H1 (cell line): ENCODE measurements around the gene CHRM4.

Experiments
- ATF3 ChIP-seq: IDR thresholded peaks from 2 replicates; pipeline ENCODE4 v1.6.1; 2011; ENCODE audit warnings: low read depth, mild to moderate bottlenecking, low read length; ENCODE audit not compliant: insufficient read depth
- BRCA1 ChIP-seq: IDR thresholded peaks from 2 replicates; pipeline ENCODE4 v1.6.1; 2012; ENCODE audit warnings: low read depth, low read length, improper control_type of control experiment
- CREB1 ChIP-seq: IDR thresholded peaks from 2 replicates; pipeline ENCODE4 v1.6.1; 2012; ENCODE audit warnings: inconsistent platforms
- CTBP2 ChIP-seq: IDR thresholded peaks from 2 replicates; pipeline ENCODE4 v1.7.0; 2011; ENCODE audit warnings: borderline replicate concordance, mild to moderate bottlenecking, moderate library complexity, mixed read lengths, low read length; ENCODE audit not compliant: insufficient read depth, insufficient read length
- CTCF ChIP-seq, 3 experiments: IDR thresholded peaks; 1 replicate in 2 of 3; 2 replicates in 1 of 3; pipeline versions ENCODE4 v1.5.1 to v1.6.1; 2011; ENCODE audit warnings: low read length in 3 of 3, mild to moderate bottlenecking in 3 of 3, inconsistent platforms in 2 of 3, low read depth in 1 of 3, moderate library complexity in 1 of 3; ENCODE audit not compliant: insufficient read depth in 1 of 3; ENCODE audit errors: control extremely low read depth in 1 of 3
- EGR1 ChIP-seq: IDR thresholded peaks from 2 replicates; pipeline ENCODE4 v1.6.1; 2011; ENCODE audit warnings: low read depth, low read length, borderline replicate concordance
- MAX ChIP-seq: IDR thresholded peaks from 2 replicates; pipeline ENCODE4 v1.6.1; 2012; ENCODE audit warnings: inconsistent platforms
- POLR2A ChIP-seq, 2 experiments: IDR thresholded peaks; 1 replicate in 1 of 2; 2 replicates in 1 of 2; pipeline ENCODE4 v1.6.1; 2011; ENCODE audit warnings: low read depth in 2 of 2, low read length in 2 of 2, mild to moderate bottlenecking in 2 of 2; ENCODE audit errors: control extremely low read depth in 1 of 2
- POU5F1 ChIP-seq: IDR thresholded peaks from 2 replicates; pipeline ENCODE4 v1.6.1; 2011; ENCODE audit warnings: low read depth, mild to moderate bottlenecking, low read length, moderate library complexity
- TAF1 ChIP-seq: IDR thresholded peaks from 2 replicates; pipeline ENCODE4 v1.6.1; 2011; ENCODE audit warnings: mild to moderate bottlenecking, low read depth, low read length

- TF ChIP-seq MAX (no peak), CTCF (IDR thresholded peaks at IDR 0.05; ENCODE audit: control extremely low read depth in 1 of 3, insufficient read depth in 1 of 3, low read depth in 1 of 3, low read length in 3 of 3) (no peak), POU5F1 (no peak), CTBP2 (no peak), CREB1 (no peak), POLR2A (IDR thresholded peaks at IDR 0.05; ENCODE audit: control extremely low read depth in 1 of 2, low read depth in 2 of 2, low read length in 2 of 2) (no peak), EGR1 (no peak), TAF1 (no peak), ATF3 (no peak), BRCA1 (no peak)
Measured at GRCh38 chr11:46360878-46361277, 30.7 kb downstream of the CHRM4 start.
